ENCODE data around the gene FRAS1.

DNA sequence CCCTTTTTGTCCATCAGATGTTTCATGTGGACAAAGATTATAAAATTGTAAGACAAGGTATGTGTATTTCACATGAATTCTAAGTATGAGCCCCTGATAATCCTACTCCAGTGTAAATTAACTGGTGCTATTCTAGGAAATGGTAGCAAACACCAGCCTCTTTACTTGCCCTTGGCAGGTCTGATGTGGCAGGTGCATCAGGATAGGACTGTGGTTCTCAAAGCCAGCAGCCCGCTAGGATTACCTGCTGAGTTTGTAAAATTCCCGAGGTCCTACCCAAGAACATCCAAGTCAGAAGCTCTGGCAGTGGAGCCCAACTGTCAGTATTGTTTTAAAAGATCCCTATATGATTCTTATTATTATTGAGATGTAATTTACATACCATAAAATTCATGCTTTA, 320.4 kb downstream of the FRAS1 start:
- TF ChIP-seq HDAC6 (IDR thresholded peaks at IDR 0.05; ENCODE audit: low read depth, low read length) (no peak), POLR2A (IDR thresholded peaks at IDR 0.05; ENCODE audit: control extremely low read depth in 1 of 2, low read depth in 2 of 2, low read length in 2 of 2) (no peak)
- TF ChIP-seq, protein P1, sequence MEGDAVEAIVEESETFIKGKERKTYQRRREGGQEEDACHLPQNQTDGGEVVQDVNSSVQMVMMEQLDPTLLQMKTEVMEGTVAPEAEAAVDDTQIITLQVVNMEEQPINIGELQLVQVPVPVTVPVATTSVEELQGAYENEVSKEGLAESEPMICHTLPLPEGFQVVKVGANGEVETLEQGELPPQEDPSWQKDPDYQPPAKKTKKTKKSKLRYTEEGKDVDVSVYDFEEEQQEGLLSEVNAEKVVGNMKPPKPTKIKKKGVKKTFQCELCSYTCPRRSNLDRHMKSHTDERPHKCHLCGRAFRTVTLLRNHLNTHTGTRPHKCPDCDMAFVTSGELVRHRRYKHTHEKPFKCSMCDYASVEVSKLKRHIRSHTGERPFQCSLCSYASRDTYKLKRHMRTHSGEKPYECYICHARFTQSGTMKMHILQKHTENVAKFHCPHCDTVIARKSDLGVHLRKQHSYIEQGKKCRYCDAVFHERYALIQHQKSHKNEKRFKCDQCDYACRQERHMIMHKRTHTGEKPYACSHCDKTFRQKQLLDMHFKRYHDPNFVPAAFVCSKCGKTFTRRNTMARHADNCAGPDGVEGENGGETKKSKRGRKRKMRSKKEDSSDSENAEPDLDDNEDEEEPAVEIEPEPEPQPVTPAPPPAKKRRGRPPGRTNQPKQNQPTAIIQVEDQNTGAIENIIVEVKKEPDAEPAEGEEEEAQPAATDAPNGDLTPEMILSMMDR (IDR thresholded peaks at IDR 0.05; ENCODE audit: control extremely low read depth in 1 of 3, insufficient read depth in 1 of 3, low read depth in 1 of 3, low read length in 3 of 3), result no peak

All from H1 (cell line).